Stomach (tissue), 4 donors: ENCODE measurements around the gene TAF4.

Source experiments
- POLR2AphosphoS5 ChIP-seq, 3 donors: sonication (generic); formaldehyde crosslinking; IDR thresholded peaks; one replicate each; pipeline ENCODE4 v1.6.1; 2016; ENCODE audit warnings: antibody characterized with exemption in 3 of 3
- TF ChIP-seq, protein P1 (sequence below), 7 experiments: fragments of 450-650 bp in 4 of 7; fragments of 200-600 bp in 3 of 7; sonication (generic) in 3 of 7; IDR thresholded peaks; one replicate each; pipeline ENCODE4 v1.5.1; 2016 to 2019; ENCODE audit warnings: antibody characterized with exemption in 7 of 7, control low read depth in 2 of 7, mild to moderate bottlenecking in 1 of 7

DNA sequence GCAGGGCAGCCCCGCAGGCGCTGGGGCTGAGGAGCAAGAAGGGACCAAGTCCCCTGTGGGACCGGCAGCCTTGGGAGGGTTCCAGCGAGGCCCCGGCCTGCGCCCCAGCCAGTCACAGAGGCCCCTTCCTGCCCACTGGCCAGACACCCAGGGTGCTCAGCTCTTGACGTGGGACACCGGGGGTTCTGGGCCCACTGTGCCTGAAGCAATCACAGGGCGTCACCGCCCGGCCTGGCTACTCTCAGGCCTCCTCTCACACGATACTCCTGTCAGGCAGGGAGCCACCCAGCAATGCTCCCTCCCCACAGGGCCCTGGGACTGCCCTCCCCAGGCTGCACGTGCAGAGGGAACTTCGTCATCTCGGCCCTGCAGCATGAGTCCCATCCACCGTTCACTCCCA lies 14.5 kb downstream of the TAF4 start:
- TF ChIP-seq, protein P1, sequence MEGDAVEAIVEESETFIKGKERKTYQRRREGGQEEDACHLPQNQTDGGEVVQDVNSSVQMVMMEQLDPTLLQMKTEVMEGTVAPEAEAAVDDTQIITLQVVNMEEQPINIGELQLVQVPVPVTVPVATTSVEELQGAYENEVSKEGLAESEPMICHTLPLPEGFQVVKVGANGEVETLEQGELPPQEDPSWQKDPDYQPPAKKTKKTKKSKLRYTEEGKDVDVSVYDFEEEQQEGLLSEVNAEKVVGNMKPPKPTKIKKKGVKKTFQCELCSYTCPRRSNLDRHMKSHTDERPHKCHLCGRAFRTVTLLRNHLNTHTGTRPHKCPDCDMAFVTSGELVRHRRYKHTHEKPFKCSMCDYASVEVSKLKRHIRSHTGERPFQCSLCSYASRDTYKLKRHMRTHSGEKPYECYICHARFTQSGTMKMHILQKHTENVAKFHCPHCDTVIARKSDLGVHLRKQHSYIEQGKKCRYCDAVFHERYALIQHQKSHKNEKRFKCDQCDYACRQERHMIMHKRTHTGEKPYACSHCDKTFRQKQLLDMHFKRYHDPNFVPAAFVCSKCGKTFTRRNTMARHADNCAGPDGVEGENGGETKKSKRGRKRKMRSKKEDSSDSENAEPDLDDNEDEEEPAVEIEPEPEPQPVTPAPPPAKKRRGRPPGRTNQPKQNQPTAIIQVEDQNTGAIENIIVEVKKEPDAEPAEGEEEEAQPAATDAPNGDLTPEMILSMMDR (IDR thresholded peaks at IDR 0.05): no peak
- TF ChIP-seq POLR2AphosphoS5 (IDR thresholded peaks at IDR 0.05): no peak
